Stimulated activated CD8-positive, alpha-beta memory T cell treated with anti-CD3 and anti-CD28 coated beads, Interleukin-7, amount 100 ng/mL, for 48 hours (primary cell): Measurements from ENCODE around the gene TMEM33.

Experiments used
- DNase-seq, 2 donors: peaks; one replicate each; pipeline ENCODE4 v3.0.0-alpha.2; 2020; ENCODE audit warnings: low read depth in 1 of 2; ENCODE audit errors: extremely low read depth in 1 of 2

The TMEM33 gene

DNA sequence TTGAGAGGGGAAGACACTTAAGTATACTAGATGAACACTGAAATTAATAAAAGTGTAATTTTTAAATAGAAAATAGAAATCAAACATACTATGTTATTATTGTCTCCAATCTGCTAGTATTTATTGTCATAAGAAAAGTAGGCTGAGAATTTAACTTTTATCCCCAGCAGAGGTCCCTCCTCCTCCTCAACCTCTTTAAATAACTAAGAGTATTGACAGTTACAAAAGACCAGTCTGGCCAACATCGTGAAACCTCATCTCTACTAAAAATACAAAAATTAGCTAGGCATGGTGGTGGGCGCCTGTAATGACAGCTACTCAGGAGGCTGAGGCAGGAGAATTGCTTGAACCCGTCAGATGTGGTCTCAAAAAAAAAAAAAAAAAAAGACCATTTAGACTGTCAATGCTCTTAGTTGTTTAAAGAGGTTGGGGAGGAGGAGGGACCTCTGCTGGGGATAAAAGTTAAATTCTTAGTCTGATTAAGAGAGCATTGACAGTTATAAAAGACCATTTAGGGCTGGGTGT lies 59.3 kb downstream of the TMEM33 start:
- DNase-seq, result no peak

DNA sequence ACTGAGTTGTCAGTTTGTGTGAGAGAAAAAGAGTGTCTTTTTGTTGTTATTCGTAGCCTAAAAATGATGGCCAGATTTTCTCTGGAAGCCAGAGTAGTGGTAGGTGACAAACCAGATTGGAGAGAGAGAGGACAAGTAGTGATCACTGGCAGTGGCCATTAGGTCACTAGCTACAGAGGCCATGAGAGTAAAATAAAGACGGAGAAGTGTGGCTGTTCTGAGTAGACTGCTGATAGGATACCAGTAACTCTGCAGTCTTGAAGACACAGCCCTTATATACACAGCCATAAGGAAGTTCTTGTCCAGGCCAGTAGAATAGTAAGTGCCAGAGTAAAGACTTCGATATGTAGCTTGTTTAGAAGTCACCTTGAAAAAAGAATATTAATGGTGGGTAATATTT lies 62.8 kb downstream of the TMEM33 start:
- DNase-seq, result no peak

DNA sequence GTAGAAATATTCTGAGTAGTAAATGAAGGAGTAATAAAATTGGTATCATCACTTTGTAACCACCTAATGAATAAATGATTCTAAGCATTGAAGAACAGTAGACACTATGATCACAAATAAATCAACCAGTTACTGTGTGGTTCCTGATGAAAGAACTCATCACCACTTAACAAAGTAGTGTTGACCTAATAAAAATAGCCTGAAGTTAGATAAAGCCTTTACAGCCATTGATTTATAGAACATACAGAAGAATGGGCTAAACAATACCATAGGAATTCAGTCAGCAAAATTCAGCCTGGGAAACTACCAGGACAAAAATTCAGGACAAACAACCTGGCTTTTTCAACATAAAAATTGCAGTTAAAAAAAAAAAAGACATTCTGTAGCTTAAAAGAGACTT lies 64.1 kb downstream of the TMEM33 start:
- DNase-seq, result no peak

DNA sequence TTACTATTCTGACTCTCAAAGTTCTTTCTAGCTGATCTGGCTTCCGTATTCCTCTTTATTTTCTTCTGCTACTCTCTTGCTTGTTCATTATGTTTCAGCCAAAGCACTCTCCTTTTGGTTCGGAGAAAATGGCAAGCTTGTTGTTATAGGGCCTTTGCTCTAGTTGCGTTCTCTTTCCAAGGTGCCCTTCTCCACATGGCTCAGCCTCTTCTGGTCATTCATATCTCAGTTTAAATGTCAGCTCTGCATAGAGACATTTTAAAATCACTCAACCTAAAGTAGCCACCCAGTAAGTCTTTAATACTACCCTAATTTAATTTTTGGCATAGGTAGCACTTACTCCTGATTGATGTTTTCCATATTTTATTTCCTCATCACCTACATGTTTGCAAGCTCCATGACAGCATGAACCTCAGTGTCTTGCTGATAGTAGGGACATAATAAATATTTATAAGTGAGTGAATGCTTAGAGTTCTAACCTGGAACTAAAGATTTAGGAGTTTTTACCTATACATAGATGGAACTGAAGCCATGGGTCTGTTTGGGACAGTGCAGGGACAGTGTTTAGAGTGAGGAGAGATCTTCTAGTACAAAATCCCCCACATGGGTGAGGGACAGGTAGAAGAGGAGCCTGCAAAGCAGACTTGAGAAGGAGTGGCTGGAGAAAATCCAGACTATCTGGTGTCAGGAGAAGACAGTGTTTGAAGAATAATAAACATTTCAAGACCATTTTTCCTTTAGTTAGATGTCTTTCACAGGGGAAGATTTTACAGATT lies 73.0 kb downstream of the TMEM33 start:
- no peak for DNase-seq
